Breast epithelium (tissue), 4 donors: ENCODE results near the gene PTPRCAP. TPM values are rescaled to one million over a fixed set of nuclear protein-coding genes. Genes with fewer than 3 reads are reported as not detected.
"Not testable (repeated sequence)": the region's sequence is repeated elsewhere in the genome, so short reads cannot be mapped to it uniquely, and the experiment has no call there.

Experiments used
- DNase-seq, 2 donors: peaks; one replicate each; pipeline ENCODE4 v3.0.0-alpha.2; 2019; ENCODE audit warnings: low spot score in 2 of 2
- H3K27ac ChIP-seq, 2 donors: fragments of 200-600 bp; sonication (generic) in 1 of 2; one replicate each; pipeline ENCODE4 v1.5.1; 2016 to 2019; ENCODE audit warnings: mild to moderate bottlenecking in 1 of 2
- H3K27me3 ChIP-seq, 2 donors: fragments of 200-600 bp; sonication (generic) in 1 of 2; one replicate each; pipeline versions ENCODE4 v1.5.1 to v1.6.0; 2017 to 2019; ENCODE audit warnings: control low read depth in 1 of 2, mild to moderate bottlenecking in 1 of 2
- H3K36me3 ChIP-seq: fragments of 200-600 bp; one replicate; pipeline ENCODE4 v1.5.1; 2019
- H3K4me1 ChIP-seq, 2 donors: fragments of 200-600 bp; sonication (generic); one replicate each; pipeline ENCODE4 v1.5.1; 2016 to 2019; ENCODE audit warnings: control low read depth in 1 of 2
- H3K4me3 ChIP-seq, 3 donors: fragments of 200-600 bp; sonication (generic); 1 replicate in 2 of 3; 2 replicates in 1 of 3; pipeline ENCODE4 v1.5.1; 2016 to 2019; ENCODE audit warnings: mild to moderate bottlenecking in 3 of 3, moderate library complexity in 2 of 3
- H3K9me3 ChIP-seq, 2 donors: fragments of 200-600 bp; sonication (generic) in 1 of 2; one replicate each; pipeline ENCODE4 v1.5.1; 2016 to 2019; ENCODE audit warnings: control low read depth in 1 of 2
- POLR2A ChIP-seq: fragments of 450-650 bp; IDR thresholded peaks from one replicate; pipeline ENCODE4 v1.6.1; 2016; ENCODE audit warnings: antibody characterized with exemption, mild to moderate bottlenecking, moderate library complexity
- POLR2AphosphoS5 ChIP-seq, 3 donors: sonication (generic); formaldehyde crosslinking; IDR thresholded peaks; one replicate each; pipeline ENCODE4 v1.6.1; 2017; ENCODE audit warnings: antibody characterized with exemption in 3 of 3
- intact Hi-C: fragments of 100-400 bp; cut with DNase I; formaldehyde crosslinking; loops from one replicate; pipeline ENCODE4 v1.15.1; 2023; ENCODE audit warnings: low total_unique reads
- total RNA-seq, 3 donors: library from RNA; depleted of rRNA; stranded (reverse); fragments of >200 nt; gene quantifications; one replicate each; pipeline ENCODE4 v1.1.0, GENCODE V29; 2016
- TF ChIP-seq, protein P1 (sequence below), 3 donors: fragments of 450-650 bp; IDR thresholded peaks; one replicate each; pipeline ENCODE4 v1.5.1; 2016 to 2017; ENCODE audit warnings: antibody characterized with exemption in 3 of 3, mild to moderate bottlenecking in 3 of 3, moderate library complexity in 3 of 3

Gene PTPRCAP
- total RNA-seq, 3 donors from 2014 or later, result 2.1 to 9.2 (median 8.0) TPM

DNA sequence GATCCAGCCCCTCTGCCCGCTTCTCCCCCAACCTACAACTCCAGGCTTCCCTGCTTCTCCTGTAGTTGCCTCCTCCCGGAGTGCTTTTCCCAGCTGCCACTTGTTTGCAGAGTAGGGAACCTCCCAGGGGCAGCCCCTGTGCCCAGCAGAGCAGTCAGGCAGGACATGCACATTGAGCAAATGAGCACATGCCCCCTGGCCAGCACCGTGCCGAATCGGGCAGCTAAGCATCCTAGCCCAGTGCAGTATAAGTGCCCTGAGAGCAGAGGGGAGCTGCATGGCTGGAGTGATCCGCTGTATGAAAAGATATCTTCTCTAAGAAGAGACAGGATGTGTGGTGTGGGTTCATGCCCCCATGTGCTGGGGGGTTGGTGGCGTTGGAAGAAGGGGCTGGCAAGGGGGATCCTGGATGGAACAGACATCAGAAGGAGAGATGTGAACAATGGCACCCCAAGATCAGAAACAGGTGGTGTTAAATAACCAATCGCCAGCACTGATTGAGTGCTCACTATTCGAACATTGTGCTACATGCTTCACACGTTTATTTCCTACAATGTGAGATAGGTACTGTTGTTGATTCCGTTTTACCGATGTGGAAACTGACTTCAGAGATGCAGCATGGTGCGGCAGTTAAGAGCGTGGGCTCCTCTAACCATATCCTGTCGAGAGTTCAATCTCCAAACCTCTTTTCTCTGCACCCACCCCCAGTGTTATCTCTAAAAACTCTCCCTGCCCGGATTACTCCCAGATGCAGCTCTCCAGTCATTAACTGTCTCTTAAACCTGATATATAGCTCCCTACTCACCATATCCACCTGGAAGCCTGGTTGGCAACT is 46.6 kb upstream of the PTPRCAP start:
- no peaks in the 10 kb centered on the region for H3K9me3 ChIP-seq
- H3K4me1 ChIP-seq, result peaks cover 0 to 7% of the 10 kb centered on the region in 2 donors
- peak overlapping the region; percentile 50 to 89 (median 66) for H3K4me3 ChIP-seq
- H3K36me3 ChIP-seq, result no peaks in the 10 kb centered on the region
- intact Hi-C loops, result no loop called here
- H3K27me3 ChIP-seq, result no peaks in the 10 kb centered on the region
- H3K27ac ChIP-seq, result peak overlapping the region; percentile 89 to 95
- TF ChIP-seq, protein P1, sequence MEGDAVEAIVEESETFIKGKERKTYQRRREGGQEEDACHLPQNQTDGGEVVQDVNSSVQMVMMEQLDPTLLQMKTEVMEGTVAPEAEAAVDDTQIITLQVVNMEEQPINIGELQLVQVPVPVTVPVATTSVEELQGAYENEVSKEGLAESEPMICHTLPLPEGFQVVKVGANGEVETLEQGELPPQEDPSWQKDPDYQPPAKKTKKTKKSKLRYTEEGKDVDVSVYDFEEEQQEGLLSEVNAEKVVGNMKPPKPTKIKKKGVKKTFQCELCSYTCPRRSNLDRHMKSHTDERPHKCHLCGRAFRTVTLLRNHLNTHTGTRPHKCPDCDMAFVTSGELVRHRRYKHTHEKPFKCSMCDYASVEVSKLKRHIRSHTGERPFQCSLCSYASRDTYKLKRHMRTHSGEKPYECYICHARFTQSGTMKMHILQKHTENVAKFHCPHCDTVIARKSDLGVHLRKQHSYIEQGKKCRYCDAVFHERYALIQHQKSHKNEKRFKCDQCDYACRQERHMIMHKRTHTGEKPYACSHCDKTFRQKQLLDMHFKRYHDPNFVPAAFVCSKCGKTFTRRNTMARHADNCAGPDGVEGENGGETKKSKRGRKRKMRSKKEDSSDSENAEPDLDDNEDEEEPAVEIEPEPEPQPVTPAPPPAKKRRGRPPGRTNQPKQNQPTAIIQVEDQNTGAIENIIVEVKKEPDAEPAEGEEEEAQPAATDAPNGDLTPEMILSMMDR (IDR thresholded peaks at IDR 0.05), result no peak
- no peak for TF ChIP-seq POLR2AphosphoS5 (IDR thresholded peaks at IDR 0.05)
- TF ChIP-seq POLR2A, result no peak
- DNase-seq, result no peak

DNA sequence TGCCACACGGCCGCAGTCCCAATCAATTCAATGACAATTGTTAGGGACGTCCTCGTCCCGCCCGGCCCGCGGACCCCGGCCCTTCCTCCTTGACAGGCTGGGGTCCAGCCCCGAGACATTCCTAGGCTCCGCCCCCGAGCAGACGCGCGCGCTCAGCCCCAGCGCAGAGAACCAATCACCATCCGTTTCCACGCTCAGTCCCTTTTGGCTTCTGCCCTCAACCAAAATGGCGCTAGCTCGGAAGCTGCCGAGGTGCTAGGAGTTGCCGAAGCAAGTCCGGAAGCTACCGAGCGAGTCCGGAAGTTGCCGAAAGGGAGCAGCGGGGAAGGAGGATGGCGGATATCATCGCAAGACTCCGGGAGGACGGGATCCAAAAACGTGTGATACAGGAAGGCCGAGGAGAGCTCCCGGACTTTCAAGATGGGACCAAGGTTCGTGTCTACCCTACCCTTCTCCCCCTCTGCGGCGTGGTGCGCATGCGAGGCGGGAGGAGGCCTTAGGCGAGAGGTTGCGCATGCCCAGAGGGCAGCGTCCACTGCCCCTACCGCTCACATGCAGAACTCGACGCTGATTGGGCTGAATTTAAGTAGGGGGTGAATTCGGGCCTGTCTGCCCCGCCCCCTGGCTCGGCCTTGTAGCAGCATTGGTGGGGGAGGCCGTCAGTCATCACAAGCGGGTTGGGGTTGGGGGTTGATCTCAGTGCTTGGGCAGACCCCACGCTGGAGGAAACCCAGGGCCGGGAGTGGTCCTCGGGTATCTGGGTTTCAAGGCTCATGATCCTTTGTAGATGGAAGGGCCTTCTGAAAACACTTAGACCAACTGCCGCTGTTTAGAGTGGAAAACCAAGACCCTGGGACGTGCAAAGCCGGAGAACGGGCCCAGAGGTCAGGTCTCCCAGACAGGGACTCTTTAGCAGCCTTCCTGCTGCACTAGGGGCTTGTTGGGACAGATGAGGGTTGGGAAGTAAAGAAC is 45.6 kb upstream of the PTPRCAP start, which contains the start of gene AIP:
TSS of gene AIP (plus strand) at position 200 of the 972 bp plus-strand sequence. CDS start at position 333, 133 bp downstream.
- intact Hi-C loops, result no loop called here
- DNase-seq, result peak; percentile 96 to 97
- no peaks in the 10 kb centered on the region for H3K9me3 ChIP-seq
- TF ChIP-seq, protein P1 (IDR thresholded peaks at IDR 0.05), result peak; percentile 7 to 36 (median 30)
- TF ChIP-seq POLR2A (peak; percentile 58), POLR2AphosphoS5 (IDR thresholded peaks at IDR 0.05) (peak; percentile 80 to 88 (median 85))
- no peaks in the 10 kb centered on the region for H3K36me3 ChIP-seq
- peak within 1 kb of the TSS; percentile 89 to 95 for H3K27ac ChIP-seq
- H3K4me1 ChIP-seq, result peaks cover 0 to 7% of the 10 kb centered on the region in 2 donors
- no peaks in the 10 kb centered on the region for H3K27me3 ChIP-seq
- peak within 1 kb of the TSS; percentile 50 to 89 (median 66) for H3K4me3 ChIP-seq

DNA sequence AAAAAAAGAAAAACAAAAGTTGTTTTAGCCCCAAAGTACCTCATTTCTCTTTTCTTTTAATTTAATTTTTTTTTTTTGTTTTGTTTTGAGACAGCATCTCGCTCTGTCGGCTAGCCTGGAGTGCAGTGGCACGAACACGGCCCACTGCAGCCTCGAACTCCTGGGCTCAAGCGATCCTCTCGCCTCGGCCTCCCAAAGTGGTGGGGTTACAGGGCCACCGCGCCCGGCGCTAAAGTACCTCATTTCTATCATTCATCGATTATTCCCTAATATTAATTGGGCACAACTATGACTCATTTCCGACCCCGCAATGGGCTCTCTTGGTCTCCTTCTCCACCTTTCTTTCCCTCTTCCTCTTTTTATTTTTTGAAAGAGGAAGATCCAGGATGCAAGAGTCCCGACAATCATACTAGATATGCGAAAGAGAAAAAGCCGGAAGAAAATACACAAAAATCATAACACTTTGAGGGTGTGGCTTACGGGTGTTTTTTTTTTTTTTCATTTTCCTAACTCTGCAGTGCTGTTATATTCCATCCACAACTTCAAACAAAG is 44.9 kb upstream of the PTPRCAP start:
- TF ChIP-seq POLR2A (no peak), POLR2AphosphoS5 (IDR thresholded peaks at IDR 0.05) (no peak)
- TF ChIP-seq, protein P1 (IDR thresholded peaks at IDR 0.05), result no peak
- H3K27ac ChIP-seq, result peak overlapping the region; percentile 89 to 95
- H3K9me3 ChIP-seq, result no peaks in the 10 kb centered on the region
- H3K36me3 ChIP-seq, result no peaks in the 10 kb centered on the region
- intact Hi-C loops, result no loop called here
- no peak for DNase-seq
- peak overlapping the region; percentile 50 to 89 (median 66) for H3K4me3 ChIP-seq
- peaks cover 0 to 7% of the 10 kb centered on the region in 2 donors for H3K4me1 ChIP-seq
- no peaks in the 10 kb centered on the region for H3K27me3 ChIP-seq

GRCh38 chr11:67477344-67478050 is 40.0 kb upstream of the PTPRCAP start:
- H3K9me3 ChIP-seq, H3K36me3 ChIP-seq, H3K4me3 ChIP-seq, DNase-seq, H3K27me3 ChIP-seq, H3K4me1 ChIP-seq, H3K27ac ChIP-seq, intact Hi-C loops: not testable (repeated sequence)

- H3K27me3 ChIP-seq, H3K4me3 ChIP-seq, H3K4me1 ChIP-seq, intact Hi-C loops, H3K27ac ChIP-seq, H3K36me3 ChIP-seq, H3K9me3 ChIP-seq, DNase-seq: not testable (repeated sequence)
Measured at GRCh38 chr11:67476692-67477091, 39.2 kb upstream of the PTPRCAP start.
